Measurements from ENCODE around the gene ZNF394.
A peak's percentile ranks its signal among the peaks of the same experiment; 100 is the strongest.

The ZNF394 gene

DNA sequence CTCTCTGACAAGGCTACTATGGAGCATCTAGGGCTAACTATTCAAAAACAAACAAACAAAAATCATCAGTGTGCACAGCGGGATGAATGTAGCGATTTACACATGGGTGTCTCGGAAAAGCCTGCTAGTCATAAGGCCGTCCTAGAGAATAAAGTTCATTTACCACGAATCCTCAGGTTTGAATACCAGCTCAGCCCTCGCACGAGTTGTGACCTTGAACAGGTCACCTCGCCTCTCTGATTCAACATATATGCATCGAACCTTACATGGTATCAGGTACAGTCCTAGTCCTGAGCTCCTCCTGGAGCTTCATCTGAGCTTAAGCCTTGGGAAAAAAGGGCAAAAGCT lies 34.7 kb downstream of the ZNF394 start:
- DNase-seq (ENCODE audit: low read depth in 1 of 2, low spot score in 1 of 2) = no peak
- no peaks in the 10 kb centered on the region for H3K27me3 ChIP-seq (ENCODE audit: insufficient read depth, poor library complexity, severe bottlenecking)
- peak overlapping the region; percentile 74 for H3K4me3 ChIP-seq (replicated peaks; ENCODE audit: insufficient read depth, low read length)
- H3K27ac ChIP-seq (replicated peaks) = peak overlapping the region; percentile 93
- TF ChIP-seq GABPA (IDR thresholded peaks at IDR 0.05; ENCODE audit: low read depth) (no peak), SPI1 (IDR thresholded peaks at IDR 0.05; ENCODE audit: borderline replicate concordance, low read depth) (no peak), POLR2AphosphoS5 (IDR thresholded peaks at IDR 0.05; ENCODE audit: low read depth) (no peak)
- TF ChIP-seq, protein P1, sequence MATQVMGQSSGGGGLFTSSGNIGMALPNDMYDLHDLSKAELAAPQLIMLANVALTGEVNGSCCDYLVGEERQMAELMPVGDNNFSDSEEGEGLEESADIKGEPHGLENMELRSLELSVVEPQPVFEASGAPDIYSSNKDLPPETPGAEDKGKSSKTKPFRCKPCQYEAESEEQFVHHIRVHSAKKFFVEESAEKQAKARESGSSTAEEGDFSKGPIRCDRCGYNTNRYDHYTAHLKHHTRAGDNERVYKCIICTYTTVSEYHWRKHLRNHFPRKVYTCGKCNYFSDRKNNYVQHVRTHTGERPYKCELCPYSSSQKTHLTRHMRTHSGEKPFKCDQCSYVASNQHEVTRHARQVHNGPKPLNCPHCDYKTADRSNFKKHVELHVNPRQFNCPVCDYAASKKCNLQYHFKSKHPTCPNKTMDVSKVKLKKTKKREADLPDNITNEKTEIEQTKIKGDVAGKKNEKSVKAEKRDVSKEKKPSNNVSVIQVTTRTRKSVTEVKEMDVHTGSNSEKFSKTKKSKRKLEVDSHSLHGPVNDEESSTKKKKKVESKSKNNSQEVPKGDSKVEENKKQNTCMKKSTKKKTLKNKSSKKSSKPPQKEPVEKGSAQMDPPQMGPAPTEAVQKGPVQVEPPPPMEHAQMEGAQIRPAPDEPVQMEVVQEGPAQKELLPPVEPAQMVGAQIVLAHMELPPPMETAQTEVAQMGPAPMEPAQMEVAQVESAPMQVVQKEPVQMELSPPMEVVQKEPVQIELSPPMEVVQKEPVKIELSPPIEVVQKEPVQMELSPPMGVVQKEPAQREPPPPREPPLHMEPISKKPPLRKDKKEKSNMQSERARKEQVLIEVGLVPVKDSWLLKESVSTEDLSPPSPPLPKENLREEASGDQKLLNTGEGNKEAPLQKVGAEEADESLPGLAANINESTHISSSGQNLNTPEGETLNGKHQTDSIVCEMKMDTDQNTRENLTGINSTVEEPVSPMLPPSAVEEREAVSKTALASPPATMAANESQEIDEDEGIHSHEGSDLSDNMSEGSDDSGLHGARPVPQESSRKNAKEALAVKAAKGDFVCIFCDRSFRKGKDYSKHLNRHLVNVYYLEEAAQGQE (IDR thresholded peaks at IDR 0.05; ENCODE audit: insufficient replicate concordance, low read depth) = no peak
- TF ChIP-seq, protein P2, sequence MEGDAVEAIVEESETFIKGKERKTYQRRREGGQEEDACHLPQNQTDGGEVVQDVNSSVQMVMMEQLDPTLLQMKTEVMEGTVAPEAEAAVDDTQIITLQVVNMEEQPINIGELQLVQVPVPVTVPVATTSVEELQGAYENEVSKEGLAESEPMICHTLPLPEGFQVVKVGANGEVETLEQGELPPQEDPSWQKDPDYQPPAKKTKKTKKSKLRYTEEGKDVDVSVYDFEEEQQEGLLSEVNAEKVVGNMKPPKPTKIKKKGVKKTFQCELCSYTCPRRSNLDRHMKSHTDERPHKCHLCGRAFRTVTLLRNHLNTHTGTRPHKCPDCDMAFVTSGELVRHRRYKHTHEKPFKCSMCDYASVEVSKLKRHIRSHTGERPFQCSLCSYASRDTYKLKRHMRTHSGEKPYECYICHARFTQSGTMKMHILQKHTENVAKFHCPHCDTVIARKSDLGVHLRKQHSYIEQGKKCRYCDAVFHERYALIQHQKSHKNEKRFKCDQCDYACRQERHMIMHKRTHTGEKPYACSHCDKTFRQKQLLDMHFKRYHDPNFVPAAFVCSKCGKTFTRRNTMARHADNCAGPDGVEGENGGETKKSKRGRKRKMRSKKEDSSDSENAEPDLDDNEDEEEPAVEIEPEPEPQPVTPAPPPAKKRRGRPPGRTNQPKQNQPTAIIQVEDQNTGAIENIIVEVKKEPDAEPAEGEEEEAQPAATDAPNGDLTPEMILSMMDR (IDR thresholded peaks at IDR 0.05; ENCODE audit: insufficient read depth, low read length) = no peak

DNA sequence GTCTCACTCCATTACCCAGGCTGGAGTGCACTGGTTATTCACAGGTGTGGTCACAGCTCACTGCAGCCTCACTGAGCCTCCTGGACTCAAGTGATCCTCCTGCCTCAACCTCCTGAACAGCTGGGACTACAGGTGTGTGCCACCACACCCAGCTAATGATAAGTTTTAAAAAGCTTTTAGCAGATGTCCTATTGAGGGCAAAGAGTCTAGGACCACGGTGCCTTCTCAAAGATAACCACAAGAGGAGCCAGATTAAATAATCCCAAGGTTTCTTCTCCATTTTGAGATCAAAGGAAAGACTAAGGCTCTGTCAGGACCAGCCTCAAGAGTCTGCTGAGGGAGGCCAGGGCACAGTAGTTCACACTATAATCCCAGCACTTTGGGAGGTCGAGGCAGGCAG lies 38.9 kb downstream of the ZNF394 start:
- no peak for TF ChIP-seq POLR2AphosphoS5 (IDR thresholded peaks at IDR 0.05; ENCODE audit: low read depth)
- TF ChIP-seq, protein P1 (IDR thresholded peaks at IDR 0.05; ENCODE audit: insufficient replicate concordance, low read depth) = no peak
- TF ChIP-seq, protein P2 (IDR thresholded peaks at IDR 0.05; ENCODE audit: insufficient read depth, low read length) = no peak

GRCh38 chr7:99460651-99461050 lies 39.4 kb downstream of the ZNF394 start:
- Histone ChIP-seq H3K27ac (replicated peaks) (no peak overlapping the region), H3K27me3 (ENCODE audit: insufficient read depth, poor library complexity, severe bottlenecking) (no peaks in the 10 kb centered on the region), H3K4me3 (replicated peaks; ENCODE audit: insufficient read depth, low read length) (no peak overlapping the region)
- TF ChIP-seq SPI1 (IDR thresholded peaks at IDR 0.05; ENCODE audit: borderline replicate concordance, low read depth) (no peak), POLR2AphosphoS5 (IDR thresholded peaks at IDR 0.05; ENCODE audit: low read depth) (no peak), GABPA (IDR thresholded peaks at IDR 0.05; ENCODE audit: low read depth) (no peak)
- TF ChIP-seq, protein P2 (IDR thresholded peaks at IDR 0.05; ENCODE audit: insufficient read depth, low read length) = no peak
- TF ChIP-seq, protein P1 (IDR thresholded peaks at IDR 0.05; ENCODE audit: insufficient replicate concordance, low read depth) = no peak
- DNase-seq (ENCODE audit: low read depth in 1 of 2, low spot score in 1 of 2) = no peak

More for the DNA sequence above, 38.9 kb downstream of the ZNF394 start:
- Histone ChIP-seq H3K27me3 (ENCODE audit: insufficient read depth, poor library complexity, severe bottlenecking) (no peaks in the 10 kb centered on the region), H3K4me3 (replicated peaks; ENCODE audit: insufficient read depth, low read length) (no peak overlapping the region), H3K27ac (replicated peaks) (no peak overlapping the region)
- DNase-seq (ENCODE audit: low read depth in 1 of 2, low spot score in 1 of 2) = no peak

All from HL-60 (cell line).